DOHH2 (cell line): ENCODE results near the gene GGA2.

Experiments
- EZH2phosphoT487 ChIP-seq: fragments of 200-600 bp; sonication (generic); IDR thresholded peaks from 2 replicates; pipeline ENCODE4 v1.6.1; 2017; ENCODE audit warnings: borderline replicate concordance, mild to moderate bottlenecking, antibody characterized with exemption, low read length, moderate library complexity, mixed read lengths
- TF ChIP-seq, protein P1 (sequence below): fragments of 200-600 bp; sonication (generic); IDR thresholded peaks from one replicate; pipeline ENCODE4 v1.5.1; 2014; ENCODE audit warnings: antibody characterized with exemption, mild to moderate bottlenecking, low read depth, low read length; ENCODE audit not compliant: poor library complexity, severe bottlenecking

DNA sequence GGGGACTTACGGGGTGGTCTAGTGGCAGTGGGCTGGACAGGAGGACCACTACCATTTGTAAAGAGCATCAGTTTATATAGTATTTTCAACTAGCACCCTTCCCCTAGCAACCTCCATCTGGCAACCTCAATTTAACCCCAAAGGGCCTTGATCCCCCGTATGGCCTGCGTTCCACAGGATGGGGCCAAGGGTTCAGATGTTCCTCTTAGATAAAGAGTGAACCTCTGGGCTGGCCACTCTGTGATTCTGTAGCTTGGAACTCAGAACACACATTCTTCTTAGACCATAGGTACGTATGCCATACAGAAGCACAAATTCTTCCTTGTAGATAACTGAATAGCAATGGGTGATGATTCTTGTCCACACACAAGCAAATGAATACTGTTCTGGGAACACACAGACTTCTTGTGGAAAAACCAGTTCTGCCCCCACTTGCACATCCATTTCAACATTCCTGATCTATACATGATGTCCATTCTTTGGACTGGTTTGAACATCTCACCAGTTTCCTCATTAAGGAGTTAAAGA lies 1.9 kb upstream of the GGA2 start:
- TF ChIP-seq, protein P1, sequence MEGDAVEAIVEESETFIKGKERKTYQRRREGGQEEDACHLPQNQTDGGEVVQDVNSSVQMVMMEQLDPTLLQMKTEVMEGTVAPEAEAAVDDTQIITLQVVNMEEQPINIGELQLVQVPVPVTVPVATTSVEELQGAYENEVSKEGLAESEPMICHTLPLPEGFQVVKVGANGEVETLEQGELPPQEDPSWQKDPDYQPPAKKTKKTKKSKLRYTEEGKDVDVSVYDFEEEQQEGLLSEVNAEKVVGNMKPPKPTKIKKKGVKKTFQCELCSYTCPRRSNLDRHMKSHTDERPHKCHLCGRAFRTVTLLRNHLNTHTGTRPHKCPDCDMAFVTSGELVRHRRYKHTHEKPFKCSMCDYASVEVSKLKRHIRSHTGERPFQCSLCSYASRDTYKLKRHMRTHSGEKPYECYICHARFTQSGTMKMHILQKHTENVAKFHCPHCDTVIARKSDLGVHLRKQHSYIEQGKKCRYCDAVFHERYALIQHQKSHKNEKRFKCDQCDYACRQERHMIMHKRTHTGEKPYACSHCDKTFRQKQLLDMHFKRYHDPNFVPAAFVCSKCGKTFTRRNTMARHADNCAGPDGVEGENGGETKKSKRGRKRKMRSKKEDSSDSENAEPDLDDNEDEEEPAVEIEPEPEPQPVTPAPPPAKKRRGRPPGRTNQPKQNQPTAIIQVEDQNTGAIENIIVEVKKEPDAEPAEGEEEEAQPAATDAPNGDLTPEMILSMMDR = no peak
- no peak for TF ChIP-seq EZH2phosphoT487
